ENCODE measurements around the gene MRRF. TPM values are rescaled to one million over a fixed set of nuclear protein-coding genes. Genes with fewer than 3 reads are reported as not detected.

MRRF gene, protein sequence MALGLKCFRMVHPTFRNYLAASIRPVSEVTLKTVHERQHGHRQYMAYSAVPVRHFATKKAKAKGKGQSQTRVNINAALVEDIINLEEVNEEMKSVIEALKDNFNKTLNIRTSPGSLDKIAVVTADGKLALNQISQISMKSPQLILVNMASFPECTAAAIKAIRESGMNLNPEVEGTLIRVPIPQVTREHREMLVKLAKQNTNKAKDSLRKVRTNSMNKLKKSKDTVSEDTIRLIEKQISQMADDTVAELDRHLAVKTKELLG
- 30.1 TPM for polyA plus RNA-seq (2013, experiment 1 of 2)
- 29.4 TPM for polyA plus RNA-seq (2013, experiment 2 of 2)

DNA sequence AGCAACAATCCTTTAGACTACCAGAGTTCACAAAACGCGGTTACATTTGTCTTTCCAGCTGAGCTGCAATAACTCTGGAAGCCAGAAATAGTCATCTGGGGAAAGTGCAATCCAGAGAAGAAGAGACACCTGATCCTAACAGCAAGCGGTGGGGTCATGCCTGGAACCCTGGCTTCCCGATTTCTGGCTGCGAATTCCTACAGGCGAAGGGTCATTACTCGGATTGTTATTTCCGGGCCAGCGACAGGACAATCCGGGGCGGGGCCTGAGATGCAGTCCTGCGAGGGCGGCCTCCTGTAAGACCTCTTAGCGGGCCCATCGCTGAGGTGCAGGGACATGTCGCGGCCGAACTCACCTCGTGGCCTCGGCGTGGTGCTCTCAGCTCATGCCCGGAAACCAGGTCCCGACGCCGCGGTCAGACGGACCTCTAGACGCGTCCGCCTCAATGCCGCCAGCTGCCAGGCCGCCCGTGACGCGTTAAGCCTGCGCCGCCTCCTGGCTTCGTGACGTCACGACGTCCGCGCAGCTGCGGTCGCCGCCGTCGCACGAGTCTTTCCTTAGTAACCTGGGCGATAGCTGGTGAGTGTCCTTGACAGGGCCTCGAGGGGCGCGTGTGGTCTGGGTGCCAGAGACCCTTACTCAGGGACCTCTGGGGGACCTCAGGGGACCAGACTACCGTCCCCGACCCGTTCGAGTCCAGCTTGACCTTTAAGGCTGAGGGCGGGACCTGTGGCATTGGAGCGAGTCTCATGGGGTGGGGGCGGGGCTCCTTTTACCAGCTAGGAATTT lies at the start of gene MRRF, which contains the start of gene RBM18:
TSS of gene MRRF (plus strand) at position 523 of the 789 bp plus-strand sequence. CDS start 6,010 bp downstream, outside the sequence.
TSS of gene RBM18 (minus strand) at position 481 of the 789 bp plus-strand sequence. CDS start 3,348 bp downstream, outside the sequence.
- peak within 1 kb of the TSS; percentile 96 for H3K27ac ChIP-seq (ENCODE audit: low read depth, low read length, severe bottlenecking)
- peak within 1 kb of the TSS; percentile 84 for H3K4me3 ChIP-seq (ENCODE audit: extremely low read depth, insufficient read depth, low read length, poor library complexity, severe bottlenecking)
- H3K4me1 ChIP-seq (ENCODE audit: control insufficient read depth, insufficient read depth, low read length, poor library complexity, severe bottlenecking), result peaks cover 9% of the 10 kb centered on the region
- H3K36me3 ChIP-seq (ENCODE audit: control insufficient read depth, insufficient read depth, low read length), result peaks cover 37% of the 10 kb centered on the region
- whole genome bisulfite sequencing, 2 experiments (ENCODE audit: insufficient coverage in 2 of 2), result 0 to 1% methylated on average over 47 to 57 of the region's 60 CpGs
- H3K9me3 ChIP-seq (ENCODE audit: control insufficient read depth, low read length), result no peaks in the 10 kb centered on the region

DNA sequence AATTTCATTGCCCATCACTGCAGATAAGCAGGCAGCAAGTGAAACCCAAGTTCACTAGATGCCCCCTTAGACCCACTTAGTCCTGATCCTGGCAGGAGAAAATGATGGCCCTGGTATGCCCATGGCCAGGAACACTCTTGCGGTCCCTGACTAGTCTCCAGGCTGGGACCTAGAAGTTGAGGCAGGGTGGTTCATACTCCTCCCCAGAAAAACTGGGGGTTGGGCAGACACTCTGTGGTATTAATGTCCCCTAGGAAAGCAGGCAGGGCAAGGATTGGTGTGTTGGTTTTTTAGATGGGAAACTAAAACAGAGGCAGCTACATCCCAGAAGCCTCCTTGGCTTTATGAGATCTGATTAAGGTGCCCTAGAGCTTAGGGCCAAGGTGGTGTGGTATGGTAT lies 49.0 kb upstream of the MRRF start:
- peaks cover 14% of the 10 kb centered on the region for H3K4me1 ChIP-seq (ENCODE audit: control insufficient read depth, insufficient read depth, low read length, poor library complexity, severe bottlenecking)
- H3K4me3 ChIP-seq (ENCODE audit: extremely low read depth, insufficient read depth, low read length, poor library complexity, severe bottlenecking), result no peak overlapping the region
- H3K9me3 ChIP-seq (ENCODE audit: control insufficient read depth, low read length), result no peaks in the 10 kb centered on the region
- 89% methylated on average over 1 of the region's 1 CpG; no CpG with 5 or more reads in 1 of the 2 experiments for WGBS, 2 experiments (ENCODE audit: insufficient coverage in 2 of 2)
- H3K36me3 ChIP-seq (ENCODE audit: control insufficient read depth, insufficient read depth, low read length), result no peaks in the 10 kb centered on the region
- H3K27ac ChIP-seq (ENCODE audit: low read depth, low read length, severe bottlenecking), result no peak overlapping the region

DNA sequence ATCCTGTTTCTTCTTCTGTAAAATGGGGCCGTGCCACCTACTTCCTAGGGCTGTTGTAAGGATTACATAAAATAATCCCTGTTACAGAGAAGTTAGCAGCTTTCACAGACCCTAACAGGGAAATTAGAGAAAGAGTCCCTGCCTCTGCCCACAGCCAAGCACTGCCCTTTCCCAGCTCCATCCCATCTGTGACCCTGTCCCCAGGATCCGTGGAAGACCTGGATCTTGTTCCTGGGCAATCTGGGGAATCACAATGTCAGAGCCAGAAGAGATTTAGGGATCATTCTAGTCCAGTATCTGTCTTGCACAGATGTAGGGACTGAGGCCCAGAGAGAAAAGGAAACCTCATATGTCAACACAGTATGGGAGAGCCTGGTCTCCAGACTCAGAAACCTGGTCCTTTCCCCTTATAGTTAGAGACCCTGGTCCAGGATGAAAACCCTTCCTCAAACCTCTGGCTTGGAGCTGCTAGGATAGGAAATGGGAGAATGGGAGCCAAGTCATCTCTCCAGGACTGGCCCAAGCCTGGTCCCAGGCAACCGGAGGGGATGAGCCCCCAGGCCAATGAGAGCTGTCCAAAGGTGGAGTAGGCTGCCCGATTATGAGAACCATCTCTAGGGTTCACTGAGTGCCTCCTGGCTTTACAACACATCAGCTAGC lies 48.4 kb upstream of the MRRF start:
- Histone ChIP-seq H3K4me3 (ENCODE audit: extremely low read depth, insufficient read depth, low read length, poor library complexity, severe bottlenecking) (no peak overlapping the region), H3K36me3 (ENCODE audit: control insufficient read depth, insufficient read depth, low read length) (no peaks in the 10 kb centered on the region), H3K9me3 (ENCODE audit: control insufficient read depth, low read length) (no peaks in the 10 kb centered on the region), H3K4me1 (ENCODE audit: control insufficient read depth, insufficient read depth, low read length, poor library complexity, severe bottlenecking) (peaks cover 14% of the 10 kb centered on the region), H3K27ac (ENCODE audit: low read depth, low read length, severe bottlenecking) (no peak overlapping the region)
- 14 to 70% methylated on average over 1 to 2 of the region's 4 CpGs for WGBS, 2 experiments (ENCODE audit: insufficient coverage in 2 of 2)

DNA sequence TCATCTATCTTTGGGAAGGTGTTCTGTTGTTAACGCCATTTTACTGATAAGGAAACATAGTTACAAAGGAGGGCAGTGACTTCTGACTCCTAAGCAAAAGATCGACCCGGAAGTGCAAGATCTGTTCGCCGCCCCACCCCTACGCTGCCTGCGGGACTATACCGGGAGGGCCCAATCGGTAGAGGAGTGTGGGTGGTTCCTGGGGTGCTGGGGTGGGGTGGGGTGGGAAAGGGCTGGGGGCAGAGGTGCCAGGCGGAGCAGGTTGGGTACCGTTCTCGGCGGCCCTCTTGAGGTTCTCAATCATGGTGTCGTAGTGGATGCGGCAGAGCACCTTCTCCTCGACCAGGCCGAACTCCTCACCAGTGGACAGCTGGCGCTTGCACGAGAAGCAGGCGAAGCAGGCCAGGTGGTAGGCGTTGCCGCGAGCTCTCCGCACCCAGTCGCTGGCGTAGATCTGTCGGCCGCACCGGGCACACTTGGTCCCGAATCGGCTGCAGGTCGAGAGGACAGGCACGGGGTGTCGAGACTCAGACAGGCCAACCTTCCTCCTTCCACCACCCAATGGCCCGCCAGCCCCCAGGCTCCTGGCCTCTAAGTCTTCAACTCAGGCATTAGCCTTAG lies 47.8 kb upstream of the MRRF start:
- WGBS, 2 experiments (ENCODE audit: insufficient coverage in 2 of 2), result 92 to 94% methylated on average over 28 to 32 of the region's 35 CpGs
- no peaks in the 10 kb centered on the region for H3K9me3 ChIP-seq (ENCODE audit: control insufficient read depth, low read length)
- peaks cover 14% of the 10 kb centered on the region for H3K4me1 ChIP-seq (ENCODE audit: control insufficient read depth, insufficient read depth, low read length, poor library complexity, severe bottlenecking)
- H3K27ac ChIP-seq (ENCODE audit: low read depth, low read length, severe bottlenecking), result no peak overlapping the region
- H3K4me3 ChIP-seq (ENCODE audit: extremely low read depth, insufficient read depth, low read length, poor library complexity, severe bottlenecking), result no peak overlapping the region
- no peaks in the 10 kb centered on the region for H3K36me3 ChIP-seq (ENCODE audit: control insufficient read depth, insufficient read depth, low read length)

DNA sequence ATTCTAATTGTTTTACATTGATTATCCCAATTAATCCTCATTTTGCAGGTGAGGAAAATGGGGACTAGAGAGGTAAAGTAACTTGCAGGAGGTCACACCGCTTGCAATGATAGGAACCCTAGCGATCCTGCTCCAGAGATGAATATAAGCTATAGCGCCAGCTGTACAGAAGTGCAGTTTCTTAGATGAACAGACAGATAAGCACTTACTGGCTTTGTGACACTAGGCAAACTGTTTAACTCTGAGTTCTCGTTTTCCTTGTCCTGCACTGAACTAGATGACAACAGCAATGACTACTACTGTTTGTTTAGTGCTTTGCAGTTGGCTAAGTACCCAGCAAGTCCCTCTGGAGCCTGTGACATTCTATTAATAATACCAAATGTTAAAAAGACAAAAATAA lies 47.0 kb upstream of the MRRF start:
- no peaks in the 10 kb centered on the region for H3K9me3 ChIP-seq (ENCODE audit: control insufficient read depth, low read length)
- no peak overlapping the region for H3K4me3 ChIP-seq (ENCODE audit: extremely low read depth, insufficient read depth, low read length, poor library complexity, severe bottlenecking)
- peaks cover 14% of the 10 kb centered on the region for H3K4me1 ChIP-seq (ENCODE audit: control insufficient read depth, insufficient read depth, low read length, poor library complexity, severe bottlenecking)
- 84 to 88% methylated on average over 4 of the region's 4 CpGs for WGBS, 2 experiments (ENCODE audit: insufficient coverage in 2 of 2)
- H3K36me3 ChIP-seq (ENCODE audit: control insufficient read depth, insufficient read depth, low read length), result no peaks in the 10 kb centered on the region
- no peak overlapping the region for H3K27ac ChIP-seq (ENCODE audit: low read depth, low read length, severe bottlenecking)

DNA sequence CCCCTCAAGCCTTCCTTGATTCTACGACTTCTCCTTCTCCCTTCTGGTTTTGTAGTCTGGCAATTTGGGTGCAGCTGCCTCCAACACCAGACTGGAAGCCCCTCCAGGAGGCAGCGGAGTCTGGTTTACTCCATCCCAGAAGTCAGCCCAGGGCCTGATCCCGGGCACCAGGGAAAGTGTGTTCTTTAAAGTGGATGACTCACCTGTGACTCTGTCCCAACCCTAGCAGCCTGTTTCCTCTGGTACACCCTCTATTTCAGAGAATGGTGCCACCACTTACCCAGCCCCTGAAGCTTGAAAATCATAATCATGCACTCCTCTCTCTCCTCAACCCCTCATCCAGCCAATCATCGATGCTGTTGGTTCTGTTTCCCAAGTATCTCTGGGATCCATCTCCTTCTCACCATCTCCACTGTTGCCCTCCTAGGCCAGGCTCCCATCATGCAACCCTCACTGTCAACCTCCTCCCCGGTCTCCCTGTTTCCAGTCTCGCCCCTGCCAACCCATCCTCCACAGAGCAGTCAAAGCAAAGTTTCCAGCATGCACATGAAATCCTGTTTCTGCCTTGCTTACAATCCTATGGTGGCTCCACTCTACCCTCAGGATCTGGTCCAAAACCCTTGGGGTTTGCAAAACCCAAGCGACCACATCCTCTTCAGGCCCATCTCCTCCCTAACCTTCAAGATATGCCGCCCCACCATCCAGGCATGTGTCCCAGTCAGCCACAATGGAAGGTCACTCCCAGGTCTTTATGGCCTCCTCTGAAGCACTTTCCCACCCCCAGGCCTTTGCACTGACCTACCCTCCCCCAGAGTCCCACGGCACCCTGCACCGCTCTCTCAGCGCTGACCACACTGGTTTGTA lies 46.4 kb upstream of the MRRF start:
- no peak overlapping the region for H3K27ac ChIP-seq (ENCODE audit: low read depth, low read length, severe bottlenecking)
- no peaks in the 10 kb centered on the region for H3K36me3 ChIP-seq (ENCODE audit: control insufficient read depth, insufficient read depth, low read length)
- WGBS, 2 experiments (ENCODE audit: insufficient coverage in 2 of 2), result 46 to 58% methylated on average over 7 to 8 of the region's 11 CpGs
- no peaks in the 10 kb centered on the region for H3K9me3 ChIP-seq (ENCODE audit: control insufficient read depth, low read length)
- no peak overlapping the region for H3K4me3 ChIP-seq (ENCODE audit: extremely low read depth, insufficient read depth, low read length, poor library complexity, severe bottlenecking)
- peaks cover 14% of the 10 kb centered on the region for H3K4me1 ChIP-seq (ENCODE audit: control insufficient read depth, insufficient read depth, low read length, poor library complexity, severe bottlenecking)

DNA sequence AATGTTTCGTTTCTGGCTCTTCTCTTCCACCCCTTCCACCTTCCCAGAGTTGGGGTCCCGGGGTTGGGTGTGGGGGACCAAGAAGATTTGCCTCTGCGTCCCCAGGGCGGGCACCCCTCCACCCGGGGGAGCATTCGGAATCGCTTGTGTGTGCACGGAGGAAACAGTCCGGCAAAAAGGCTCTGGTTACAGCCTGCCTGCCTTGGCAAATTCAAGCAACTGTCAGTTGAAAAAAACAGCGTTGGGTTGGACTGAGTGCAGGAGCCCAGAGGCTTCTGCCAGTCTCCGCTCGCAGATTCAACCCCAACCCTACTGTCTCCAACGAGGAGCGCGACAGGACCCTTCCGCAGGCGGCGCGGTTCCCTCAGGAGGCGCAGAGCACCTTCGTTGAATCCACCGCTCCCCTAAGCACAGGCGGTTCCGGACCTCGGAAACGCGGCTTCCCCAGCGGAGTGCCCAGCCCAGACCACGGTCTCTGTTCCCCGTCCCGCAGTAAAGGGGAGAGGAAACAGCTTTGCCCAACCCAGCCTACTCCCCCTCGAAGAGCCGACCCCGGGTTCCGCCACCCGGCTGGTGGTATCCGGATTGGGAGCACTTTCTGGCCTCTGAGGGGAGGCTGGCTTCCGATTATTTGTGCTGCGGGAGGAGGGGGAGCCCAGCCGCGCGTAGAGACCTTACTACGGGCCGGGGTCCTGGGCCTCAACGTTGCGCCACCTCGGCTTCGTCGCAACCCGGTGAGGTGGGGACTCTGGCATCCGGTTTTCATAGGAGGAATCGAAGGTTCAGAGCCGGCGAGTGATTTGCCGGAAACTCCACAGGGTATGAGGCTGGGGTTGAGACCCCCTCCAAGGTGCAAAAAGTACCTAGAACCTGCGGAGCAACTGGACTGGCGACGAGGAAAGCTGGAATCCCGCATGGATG lies 45.5 kb upstream of the MRRF start:
- WGBS, 2 experiments (ENCODE audit: insufficient coverage in 2 of 2), result 0 to 1% methylated on average over 31 to 56 of the region's 59 CpGs
- Histone ChIP-seq H3K4me3 (ENCODE audit: extremely low read depth, insufficient read depth, low read length, poor library complexity, severe bottlenecking) (peak overlapping the region; percentile 24), H3K36me3 (ENCODE audit: control insufficient read depth, insufficient read depth, low read length) (no peaks in the 10 kb centered on the region), H3K9me3 (ENCODE audit: control insufficient read depth, low read length) (no peaks in the 10 kb centered on the region), H3K27ac (ENCODE audit: low read depth, low read length, severe bottlenecking) (no peak overlapping the region), H3K4me1 (ENCODE audit: control insufficient read depth, insufficient read depth, low read length, poor library complexity, severe bottlenecking) (peaks cover 14% of the 10 kb centered on the region)

DNA sequence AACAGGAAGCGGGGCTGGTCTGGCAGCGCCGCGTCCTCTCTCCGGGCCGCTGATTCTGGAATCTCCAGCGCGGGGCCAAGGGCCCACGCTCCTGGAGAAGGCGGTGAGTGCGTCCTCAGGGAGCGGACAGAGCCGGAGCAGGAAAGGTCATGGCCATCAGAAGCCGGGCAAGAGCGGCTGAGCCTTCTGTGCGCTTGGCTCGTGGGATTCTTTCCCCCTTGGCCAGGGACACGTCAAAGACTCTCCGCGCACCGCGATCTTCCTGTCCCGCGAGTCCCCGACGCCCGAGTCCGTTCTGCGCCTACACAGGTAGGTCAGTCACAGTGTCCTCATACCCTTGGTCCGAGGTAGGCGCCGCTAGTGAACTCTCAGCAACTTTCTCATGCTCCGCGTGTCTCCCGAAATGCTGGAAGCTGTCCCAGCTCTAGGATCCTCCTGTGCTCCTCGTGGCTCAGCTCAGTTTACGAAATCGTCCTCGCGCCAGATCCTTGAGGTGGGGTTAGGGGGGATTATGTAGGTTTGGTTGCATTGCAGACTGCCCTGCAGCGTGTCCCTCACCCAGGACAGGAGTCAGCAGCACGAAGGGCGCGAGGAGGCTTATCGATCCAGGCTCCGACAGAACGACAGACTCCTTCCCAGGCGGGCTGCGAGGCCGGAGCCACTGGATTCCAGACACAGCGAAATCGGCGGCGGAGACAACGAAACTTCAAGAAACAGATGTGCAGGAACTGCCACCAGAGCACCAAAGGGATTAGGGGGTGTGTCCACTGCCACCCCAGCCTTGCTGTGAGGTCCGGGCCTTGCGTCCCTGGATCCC lies 44.6 kb upstream of the MRRF start:
- H3K9me3 ChIP-seq (ENCODE audit: control insufficient read depth, low read length), result no peaks in the 10 kb centered on the region
- no peak overlapping the region for H3K4me3 ChIP-seq (ENCODE audit: extremely low read depth, insufficient read depth, low read length, poor library complexity, severe bottlenecking)
- WGBS, 2 experiments (ENCODE audit: insufficient coverage in 2 of 2), result 1 to 2% methylated on average over 49 to 53 of the region's 57 CpGs
- H3K36me3 ChIP-seq (ENCODE audit: control insufficient read depth, insufficient read depth, low read length), result no peaks in the 10 kb centered on the region
- H3K27ac ChIP-seq (ENCODE audit: low read depth, low read length, severe bottlenecking), result no peak overlapping the region
- peaks cover 14% of the 10 kb centered on the region for H3K4me1 ChIP-seq (ENCODE audit: control insufficient read depth, insufficient read depth, low read length, poor library complexity, severe bottlenecking)
